Measurements from ENCODE around the gene P2RX5.

DNA sequence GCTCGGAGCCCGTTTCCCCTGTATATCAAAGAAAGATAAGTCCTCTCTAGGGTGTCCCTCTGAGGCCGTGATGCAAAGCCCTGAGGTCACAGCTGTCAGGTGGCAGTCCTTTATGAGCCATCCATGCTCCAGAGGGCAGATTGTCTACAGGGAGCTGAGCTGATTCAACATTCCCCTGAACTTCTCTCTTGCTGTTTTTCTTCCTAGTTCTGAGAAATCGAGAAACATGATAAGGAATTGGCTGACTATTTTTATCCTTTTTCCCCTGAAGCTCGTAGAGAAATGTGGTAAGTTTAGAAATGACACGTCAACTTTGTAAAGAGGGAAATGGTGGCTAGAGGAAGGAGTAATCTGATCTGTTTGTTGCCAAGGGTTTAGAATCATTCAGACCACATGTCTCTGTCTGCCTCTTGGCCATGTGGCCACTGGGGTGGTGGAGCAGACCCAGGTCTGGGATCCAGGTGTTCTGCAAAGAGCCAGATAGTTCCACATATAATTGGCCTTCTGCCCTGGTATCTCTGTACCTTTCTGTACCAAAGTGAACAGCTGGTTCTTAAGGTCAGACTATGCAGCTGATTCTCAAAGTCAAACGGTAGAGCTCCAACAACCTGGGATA lies 55.9 kb downstream of the P2RX5 start:
- TF ChIP-seq, protein P1, sequence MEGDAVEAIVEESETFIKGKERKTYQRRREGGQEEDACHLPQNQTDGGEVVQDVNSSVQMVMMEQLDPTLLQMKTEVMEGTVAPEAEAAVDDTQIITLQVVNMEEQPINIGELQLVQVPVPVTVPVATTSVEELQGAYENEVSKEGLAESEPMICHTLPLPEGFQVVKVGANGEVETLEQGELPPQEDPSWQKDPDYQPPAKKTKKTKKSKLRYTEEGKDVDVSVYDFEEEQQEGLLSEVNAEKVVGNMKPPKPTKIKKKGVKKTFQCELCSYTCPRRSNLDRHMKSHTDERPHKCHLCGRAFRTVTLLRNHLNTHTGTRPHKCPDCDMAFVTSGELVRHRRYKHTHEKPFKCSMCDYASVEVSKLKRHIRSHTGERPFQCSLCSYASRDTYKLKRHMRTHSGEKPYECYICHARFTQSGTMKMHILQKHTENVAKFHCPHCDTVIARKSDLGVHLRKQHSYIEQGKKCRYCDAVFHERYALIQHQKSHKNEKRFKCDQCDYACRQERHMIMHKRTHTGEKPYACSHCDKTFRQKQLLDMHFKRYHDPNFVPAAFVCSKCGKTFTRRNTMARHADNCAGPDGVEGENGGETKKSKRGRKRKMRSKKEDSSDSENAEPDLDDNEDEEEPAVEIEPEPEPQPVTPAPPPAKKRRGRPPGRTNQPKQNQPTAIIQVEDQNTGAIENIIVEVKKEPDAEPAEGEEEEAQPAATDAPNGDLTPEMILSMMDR (IDR thresholded peaks at IDR 0.05), result no peak
- TF ChIP-seq POLR2A (IDR thresholded peaks at IDR 0.05) (no peak), EP300 (IDR thresholded peaks at IDR 0.05) (no peak)

All from ovary (tissue), 3 donors.